ENCODE results near the gene DDX53.

Gene DDX53

GRCh38 chrX:23052324-23052723 is 52.6 kb downstream of the DDX53 start:
- no peak for DNase-seq (ENCODE audit: low spot score)
